Heart right ventricle (tissue), 16 donors: ENCODE measurements around the gene POMC. TPM values are rescaled to one million over a fixed set of nuclear protein-coding genes. Genes with fewer than 3 reads are reported as not detected.
"Not testable (repeated sequence)": the region's sequence is repeated elsewhere in the genome, so short reads cannot be mapped to it uniquely, and the experiment has no call there.

Experiments
- ATAC-seq, 8 donors: fragments of 200-7000 bp; cut with Tn5 transposase; one replicate each; pipeline ENCODE4 v1.9.1; 2020; ENCODE audit warnings: mild to moderate bottlenecking in 8 of 8, moderate library complexity in 8 of 8, moderate number of reproducible peaks in 1 of 8
- DNase-seq, 2 donors: peaks; one replicate each; pipeline ENCODE4 v3.0.0-alpha.2; 2020
- H3K27ac ChIP-seq, 10 donors: fragments of 200-600 bp; sonication (generic) in 2 of 10; one replicate each; pipeline versions ENCODE4 v1.5.0 to v1.8.0; 2020 to 2022; ENCODE audit warnings: mild to moderate bottlenecking in 3 of 10
- H3K27me3 ChIP-seq, 7 donors: fragments of 200-600 bp; one replicate each; pipeline ENCODE4 v1.8.0; 2021 to 2022; ENCODE audit warnings: mild to moderate bottlenecking in 2 of 7
- H3K36me3 ChIP-seq, 9 donors: fragments of 200-600 bp; sonication (generic) in 1 of 9; one replicate each; pipeline versions ENCODE4 v1.5.0 to v1.8.0; 2020 to 2022; ENCODE audit warnings: mild to moderate bottlenecking in 2 of 9
- H3K4me1 ChIP-seq, 9 donors: fragments of 200-600 bp; sonication (generic) in 1 of 9; one replicate each; pipeline versions ENCODE4 v1.5.0 to v1.8.0; 2020 to 2022; ENCODE audit warnings: mild to moderate bottlenecking in 4 of 9
- H3K4me3 ChIP-seq, 10 donors: fragments of 200-600 bp; sonication (generic) in 2 of 10; one replicate each; pipeline versions ENCODE4 v1.5.0 to v1.8.0; 2020 to 2022; ENCODE audit warnings: mild to moderate bottlenecking in 7 of 10, moderate library complexity in 2 of 10
- H3K9me3 ChIP-seq, 11 donors: fragments of 200-600 bp in 10 of 11; sonication (generic) in 2 of 11; one replicate each; pipeline versions ENCODE4 v1.5.0 to v1.8.0; 2013 to 2022; ENCODE audit warnings: mild to moderate bottlenecking in 2 of 11, control low read depth in 1 of 11, moderate library complexity in 1 of 11
- WGBS, 2 donors: extraction: QIAGEN DNeasy Blood & Tissue Kit; methylation state at CpG; one replicate each; pipeline ENCODE4 v1.1.7; 2013; ENCODE audit warnings: inconsistent platforms in 1 of 2; 5-methylcytosine and 5-hydroxymethylcytosine counted together
- intact Hi-C, 10 donors: fragments of 100-400 bp; cut with DNase I; formaldehyde crosslinking; loops; one replicate each; pipeline versions ENCODE4 v1.11.1 to v1.14.2; 2022
- polyA plus RNA-seq, 2 donors: library from polyadenylated mRNA; stranded (reverse); fragments of 200-250 nt; gene quantifications; one replicate each; pipeline ENCODE4 v1.2.3, GENCODE V29; 2013
- total RNA-seq, 10 donors: library from RNA; stranded (reverse); fragmentation: NEBNext Ultra II Directional in 3 of 10; extraction: Animal tissue kit (Norgen Biotek cat#: 25700) in 3 of 10; gene quantifications; one replicate each; pipeline versions ENCODE4 v1.2.1 to v1.2.4, GENCODE V29; 2021 to 2023
- TF ChIP-seq, protein P1 (sequence below), 9 donors: fragments of 200-600 bp; sonication (generic) in 2 of 9; IDR thresholded peaks; one replicate each; pipeline versions ENCODE4 v1.5.0 to v1.8.0; 2021 to 2022; ENCODE audit warnings: antibody characterized with exemption in 9 of 9, mild to moderate bottlenecking in 5 of 9, moderate library complexity in 1 of 9
- donor health status: Arrhythmogenic right ventricular cardiomyopathy.
- donor health status: ischemic (EF 13 %, LVEDD 7.1; RV severe dilation, severe dysfunction).
- donor health status: healthy with polysubstance abuse.
- donor health status: DM: no; HTN: yes; CAD: no.
- donor health status: DM: no; HTN: no; CAD: no.
- donor health status: ischemic (EF 25% LVEDD 6.9; RV normal size, moderate dysfunction).
- donor health status: ischemic (EF 25% LVEDD 5.7; RV mildly dilated, moderate dysfunction).
- donor health status: healthy.
- donor health status: DM: yes; HTN: yes; CAD: no.
- donor health status: Ischemic cardiomyopathy.
- donor health status: ischemic (EF 35%, LVEDD 5.7; RV mildly dilated, moderate dysfunction).
- donor health status: nonischemic (EF 11% LVEDD 7.7; RV severe dilation, severe dysfunction).
- donor health status: DM: yes; HTN: yes; CAD: no.
- donor health status: PGD.
- donor health status: ischemic (EF 29% LVEDD 5.4; RV normal size, mild dysfunction).
- donor health status: nonischemic (EF 23%, LVEDD 6.1; RV moderate dilation, normal function).

POMC gene
- total and polyA plus RNA-seq, 12 donors, result 1.9 to 11.2 (median 5.6) TPM

DNA sequence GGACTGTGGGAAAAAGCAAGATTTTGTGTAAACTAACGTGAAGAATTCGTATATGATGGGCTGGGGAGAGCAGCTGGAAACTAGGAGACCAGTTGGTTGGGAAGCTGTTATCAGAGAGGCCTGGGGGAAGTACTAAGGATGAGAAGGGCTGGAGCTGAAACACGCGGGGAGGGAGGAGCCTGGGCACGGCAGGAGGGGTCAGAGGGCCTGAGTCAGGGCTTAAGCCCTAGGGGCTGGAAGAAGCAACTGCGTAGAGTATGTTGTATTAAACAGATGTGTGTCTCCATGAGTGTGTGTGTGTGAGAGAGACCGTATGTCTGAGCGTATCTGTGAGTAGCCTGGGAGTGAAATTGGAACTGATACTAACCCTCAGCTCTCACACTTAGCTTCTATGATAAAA lies 8.4 kb downstream of the POMC start:
- DNase-seq, result no peak
- Histone ChIP-seq H3K4me1 (peaks cover 0 to 15% (median 0%) of the 10 kb centered on the region in 9 donors), H3K27ac (no peak overlapping the region), H3K9me3 (peaks cover 0 to 4% (median 0%) of the 10 kb centered on the region in 11 donors), H3K4me3 (peak overlapping the region in 1 of 10 donors; percentile 60), H3K27me3 (peaks cover 0 to 26% (median 20%) of the 10 kb centered on the region in 7 donors), H3K36me3 (peaks cover 0 to 10% (median 0%) of the 10 kb centered on the region in 9 donors)
- ATAC-seq, result peak in 1 of 8 donors; percentile 18
- intact Hi-C loops, result no loop called here
- WGBS, 2 donors, result 62% methylated on average over 8 of the region's 8 CpGs
- TF ChIP-seq, protein P1, sequence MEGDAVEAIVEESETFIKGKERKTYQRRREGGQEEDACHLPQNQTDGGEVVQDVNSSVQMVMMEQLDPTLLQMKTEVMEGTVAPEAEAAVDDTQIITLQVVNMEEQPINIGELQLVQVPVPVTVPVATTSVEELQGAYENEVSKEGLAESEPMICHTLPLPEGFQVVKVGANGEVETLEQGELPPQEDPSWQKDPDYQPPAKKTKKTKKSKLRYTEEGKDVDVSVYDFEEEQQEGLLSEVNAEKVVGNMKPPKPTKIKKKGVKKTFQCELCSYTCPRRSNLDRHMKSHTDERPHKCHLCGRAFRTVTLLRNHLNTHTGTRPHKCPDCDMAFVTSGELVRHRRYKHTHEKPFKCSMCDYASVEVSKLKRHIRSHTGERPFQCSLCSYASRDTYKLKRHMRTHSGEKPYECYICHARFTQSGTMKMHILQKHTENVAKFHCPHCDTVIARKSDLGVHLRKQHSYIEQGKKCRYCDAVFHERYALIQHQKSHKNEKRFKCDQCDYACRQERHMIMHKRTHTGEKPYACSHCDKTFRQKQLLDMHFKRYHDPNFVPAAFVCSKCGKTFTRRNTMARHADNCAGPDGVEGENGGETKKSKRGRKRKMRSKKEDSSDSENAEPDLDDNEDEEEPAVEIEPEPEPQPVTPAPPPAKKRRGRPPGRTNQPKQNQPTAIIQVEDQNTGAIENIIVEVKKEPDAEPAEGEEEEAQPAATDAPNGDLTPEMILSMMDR (IDR thresholded peaks at IDR 0.05), result no peak

DNA sequence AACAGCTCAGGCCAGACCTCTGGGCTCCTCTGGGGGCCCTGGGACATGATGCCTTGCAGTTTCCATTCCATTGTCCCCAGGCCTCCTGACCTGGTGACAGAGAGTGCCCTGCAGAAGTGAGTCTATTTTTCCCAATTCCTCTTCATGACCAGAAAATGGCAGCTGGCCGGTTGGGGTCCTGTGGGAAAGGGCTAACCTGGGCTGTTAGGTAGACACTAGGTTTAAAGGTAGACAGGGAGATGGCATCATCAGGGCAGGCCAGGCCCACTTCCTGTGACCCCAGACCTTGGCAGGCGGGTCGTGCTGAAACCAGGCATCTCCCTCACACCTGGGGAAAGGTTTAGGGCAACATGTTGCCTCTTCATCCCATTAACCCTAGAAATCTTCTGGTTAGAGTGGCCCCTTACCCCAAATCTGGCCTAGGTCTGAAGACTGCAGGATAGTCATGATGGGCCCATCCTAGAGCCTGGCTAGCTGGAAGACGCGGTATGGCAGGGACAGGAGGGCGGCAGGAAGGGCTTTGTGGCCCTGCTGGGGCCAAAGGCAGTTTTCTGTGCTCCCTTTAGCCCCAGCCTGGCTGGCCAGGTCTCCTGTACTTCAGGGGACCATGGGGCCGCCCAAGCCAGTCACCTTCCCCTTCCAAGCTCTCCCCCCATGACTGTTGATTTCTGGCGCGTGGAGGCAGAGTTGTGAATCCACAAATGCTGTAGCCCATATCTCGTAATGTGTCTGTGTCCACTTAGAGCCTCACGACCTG lies 10.1 kb downstream of the POMC start:
- Histone ChIP-seq H3K4me3 (no peak overlapping the region), H3K36me3 (peaks cover 0 to 26% (median 0%) of the 10 kb centered on the region in 9 donors), H3K27ac (no peak overlapping the region), H3K9me3 (peaks cover 0 to 4% (median 0%) of the 10 kb centered on the region in 11 donors), H3K4me1 (peaks cover 0 to 15% (median 0%) of the 10 kb centered on the region in 9 donors), H3K27me3 (peaks cover 0 to 18% (median 7%) of the 10 kb centered on the region in 7 donors)
- TF ChIP-seq, protein P1 (IDR thresholded peaks at IDR 0.05), result no peak
- ATAC-seq (no peak), DNase-seq (no peak)
- WGBS, 2 donors, result 95 to 97% methylated on average over 11 of the region's 11 CpGs
- intact Hi-C loops, result no loop called here

DNA sequence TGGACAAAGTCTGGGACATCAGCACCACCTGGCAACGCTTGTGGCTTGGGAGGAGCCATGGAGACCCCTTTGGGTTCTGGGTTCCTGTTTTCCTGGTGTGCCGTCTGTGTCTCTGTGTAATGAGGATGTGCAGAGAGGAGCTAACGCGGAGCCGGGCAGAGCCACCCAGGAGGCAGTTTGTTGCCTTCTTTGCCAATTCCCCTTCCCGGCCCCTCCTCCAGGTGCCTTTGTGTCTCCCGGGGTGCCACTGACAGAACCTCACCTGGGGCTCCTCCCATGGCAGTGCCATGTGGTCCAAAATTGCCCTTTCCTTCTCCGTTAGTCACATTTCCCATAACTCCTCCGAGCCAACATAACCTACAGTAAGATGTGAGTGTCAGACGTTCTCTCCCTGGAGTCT lies 13.0 kb downstream of the POMC start:
- H3K27ac ChIP-seq, result no peak overlapping the region
- peaks cover 0 to 2% (median 0%) of the 10 kb centered on the region in 9 donors for H3K4me1 ChIP-seq
- DNase-seq, result no peak
- TF ChIP-seq, protein P1 (IDR thresholded peaks at IDR 0.05), result no peak
- no peaks in the 10 kb centered on the region for H3K9me3 ChIP-seq
- peaks cover 0 to 40% (median 0%) of the 10 kb centered on the region in 9 donors for H3K36me3 ChIP-seq
- no peak for ATAC-seq
- intact Hi-C loops, result no loop called here
- no peaks in the 10 kb centered on the region for H3K27me3 ChIP-seq
- no peak overlapping the region for H3K4me3 ChIP-seq
- WGBS, 2 donors, result 85 to 90% methylated on average over 10 of the region's 10 CpGs

DNA sequence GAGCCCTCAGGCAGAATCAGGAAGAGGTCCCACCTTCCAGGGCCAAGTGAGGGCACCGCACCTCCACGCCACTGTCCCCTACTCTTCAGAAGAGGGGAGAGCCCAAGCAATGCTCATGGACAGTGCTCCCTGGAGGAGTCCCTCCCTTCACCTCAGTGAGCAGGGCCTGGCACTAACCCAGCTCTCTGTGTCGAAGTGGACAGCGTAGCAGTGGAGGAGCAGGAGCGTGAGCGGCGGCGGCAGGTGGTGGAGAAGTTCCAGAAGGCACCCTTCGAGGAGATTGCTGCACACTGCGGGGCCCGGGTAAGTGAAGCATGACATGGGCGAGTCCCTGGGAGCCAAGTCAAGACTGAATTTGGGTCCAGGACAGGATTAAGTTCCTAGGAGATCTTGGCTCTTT lies 16.7 kb downstream of the POMC start:
- Histone ChIP-seq H3K27me3 (no peaks in the 10 kb centered on the region), H3K4me3 (no peak overlapping the region), H3K4me1 (no peaks in the 10 kb centered on the region), H3K9me3 (no peaks in the 10 kb centered on the region), H3K36me3 (peaks cover 0 to 61% (median 0%) of the 10 kb centered on the region in 9 donors), H3K27ac (no peak overlapping the region)
- intact Hi-C loops, result loop anchor here in 1 of 10 donors (5.0 kb wide), 1 partner anchor 231 kb away; no protein-coding TSS in a partner anchor
- 93% methylated on average over 12 of the region's 12 CpGs for WGBS, 2 donors
- no peak for DNase-seq
- TF ChIP-seq, protein P1 (IDR thresholded peaks at IDR 0.05), result no peak
- peak in 1 of 8 donors; percentile 42 for ATAC-seq

DNA sequence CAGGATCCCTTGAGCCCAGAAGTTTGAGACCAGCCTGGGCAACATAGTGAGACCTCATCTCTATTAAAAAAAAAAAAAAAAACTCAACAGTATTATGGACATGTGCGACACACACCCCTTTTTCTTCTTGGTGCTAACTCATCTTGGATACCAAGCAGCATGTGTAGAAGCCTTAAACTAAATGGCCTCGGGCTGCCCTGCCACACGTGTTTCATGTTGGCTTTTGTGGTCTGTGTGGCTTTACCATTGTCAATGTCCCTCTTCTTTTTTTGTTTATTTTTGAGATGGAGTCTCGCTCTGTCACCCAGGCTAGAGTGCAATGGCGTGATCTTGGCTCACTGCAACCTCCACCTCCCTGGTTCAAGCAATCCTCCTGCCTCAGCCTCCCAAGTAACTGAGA lies 17.4 kb downstream of the POMC start:
- not testable (repeated sequence) for H3K27me3 ChIP-seq, H3K4me1 ChIP-seq, H3K9me3 ChIP-seq, H3K4me3 ChIP-seq, DNase-seq, ATAC-seq, H3K27ac ChIP-seq
- intact Hi-C loops, result loop anchor here in 1 of 10 donors (5.0 kb wide), 1 partner anchor 231 kb away; no protein-coding TSS in a partner anchor
- peaks cover 0 to 68% (median 0%) of the 10 kb centered on the region in 9 donors for H3K36me3 ChIP-seq
- WGBS, 2 donors, result 92 to 94% methylated on average over 5 of the region's 5 CpGs
